ENCODE results near the gene RAB17. TPM values are rescaled to one million over a fixed set of nuclear protein-coding genes. Genes with fewer than 3 reads are reported as not detected.

The RAB17 gene
- total RNA-seq, 1 experiment from 2014 or later: 17.2 TPM

DNA sequence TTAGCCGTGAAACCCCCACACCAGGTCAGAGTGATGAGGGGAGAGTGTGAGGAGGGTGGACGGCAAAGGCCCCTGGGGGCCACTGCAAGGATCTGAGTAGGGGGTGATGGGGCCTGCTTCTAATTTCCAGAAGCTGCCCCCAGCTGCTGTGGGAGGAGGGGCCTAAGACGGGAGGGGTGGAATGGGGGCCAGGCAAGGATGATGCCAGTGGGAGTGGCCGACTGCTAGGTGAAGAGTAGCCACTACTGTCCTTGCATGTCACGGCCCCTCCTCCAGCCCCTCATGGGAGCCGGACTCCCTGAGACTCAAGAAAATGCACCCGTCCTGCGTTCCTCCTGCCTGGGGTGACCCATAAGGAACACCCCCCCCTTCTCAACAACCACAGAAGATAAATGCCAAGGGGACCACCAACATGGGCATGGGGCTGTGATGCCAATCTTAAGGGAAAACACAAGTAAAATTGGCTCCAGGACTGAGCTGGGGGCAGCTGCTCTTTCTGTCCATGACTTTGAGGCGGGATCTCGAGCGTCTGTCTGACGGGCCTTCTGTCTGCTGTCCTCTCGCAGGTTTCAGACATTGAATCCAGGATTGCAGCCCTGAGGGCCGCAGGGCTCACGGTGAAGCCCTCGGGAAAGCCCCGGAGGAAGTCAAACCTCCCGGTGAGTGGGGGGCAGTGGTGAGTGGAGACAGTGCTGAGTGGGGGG lies 48.4 kb downstream of the RAB17 start:
- Mint-ChIP-seq H3K27ac (ENCODE audit: low read depth, unreplicated experiment) (no peak overlapping the region), H3K4me1 (ENCODE audit: insufficient read depth, unreplicated experiment) (peaks cover 10% of the 10 kb centered on the region), H3K4me3 (ENCODE audit: unreplicated experiment) (no peak overlapping the region), H3K9me3 (ENCODE audit: unreplicated experiment) (no peaks in the 10 kb centered on the region), H3K36me3 (ENCODE audit: insufficient read depth, unreplicated experiment) (no peaks in the 10 kb centered on the region), H3K27me3 (ENCODE audit: insufficient read depth, unreplicated experiment) (no peaks in the 10 kb centered on the region)
- POLR2A ChIA-PET: no interaction called here
- CTCF ChIA-PET: interaction anchor here (1.0 kb wide), 1 partner anchor 30 kb away, joined by 6 read pairs; no protein-coding TSS in a partner anchor
- TF ChIP-seq, protein P1, sequence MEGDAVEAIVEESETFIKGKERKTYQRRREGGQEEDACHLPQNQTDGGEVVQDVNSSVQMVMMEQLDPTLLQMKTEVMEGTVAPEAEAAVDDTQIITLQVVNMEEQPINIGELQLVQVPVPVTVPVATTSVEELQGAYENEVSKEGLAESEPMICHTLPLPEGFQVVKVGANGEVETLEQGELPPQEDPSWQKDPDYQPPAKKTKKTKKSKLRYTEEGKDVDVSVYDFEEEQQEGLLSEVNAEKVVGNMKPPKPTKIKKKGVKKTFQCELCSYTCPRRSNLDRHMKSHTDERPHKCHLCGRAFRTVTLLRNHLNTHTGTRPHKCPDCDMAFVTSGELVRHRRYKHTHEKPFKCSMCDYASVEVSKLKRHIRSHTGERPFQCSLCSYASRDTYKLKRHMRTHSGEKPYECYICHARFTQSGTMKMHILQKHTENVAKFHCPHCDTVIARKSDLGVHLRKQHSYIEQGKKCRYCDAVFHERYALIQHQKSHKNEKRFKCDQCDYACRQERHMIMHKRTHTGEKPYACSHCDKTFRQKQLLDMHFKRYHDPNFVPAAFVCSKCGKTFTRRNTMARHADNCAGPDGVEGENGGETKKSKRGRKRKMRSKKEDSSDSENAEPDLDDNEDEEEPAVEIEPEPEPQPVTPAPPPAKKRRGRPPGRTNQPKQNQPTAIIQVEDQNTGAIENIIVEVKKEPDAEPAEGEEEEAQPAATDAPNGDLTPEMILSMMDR (IDR thresholded peaks at IDR 0.05; ENCODE audit: unreplicated experiment): no peak
- DNase-seq (ENCODE audit: unreplicated experiment): no peak
- BruUV-seq (replicated peaks): no TSS peak
- intact Hi-C loops (cut with micrococcal nuclease): no loop called here

- no peaks in the 10 kb centered on the region for H3K36me3 Mint-ChIP-seq (ENCODE audit: insufficient read depth, unreplicated experiment)
Measured at GRCh38 chr2:237541243-237541642, 49.3 kb downstream of the RAB17 start.

DNA sequence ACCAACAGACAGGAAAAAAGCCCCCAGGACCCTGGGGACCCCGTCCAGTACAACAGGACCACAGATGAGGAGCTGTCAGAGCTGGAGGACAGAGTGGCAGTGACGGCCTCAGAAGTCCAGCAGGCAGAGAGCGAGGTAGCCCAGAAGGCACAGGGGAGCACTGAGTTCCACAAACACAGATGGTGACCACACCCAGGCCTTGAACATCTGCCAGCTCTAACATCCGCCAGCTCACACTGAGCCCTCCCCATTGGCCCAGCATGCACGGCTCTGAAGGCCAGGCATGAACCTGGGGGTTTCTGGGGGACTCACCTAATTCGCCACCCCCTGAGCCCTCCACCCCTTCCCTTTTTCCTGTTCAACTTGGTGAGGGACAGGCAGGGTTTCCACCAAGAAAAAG lies 49.7 kb downstream of the RAB17 start:
- intact Hi-C loops (cut with micrococcal nuclease): no loop called here
- no TSS peak for BruUV-seq (replicated peaks)
- H3K4me1 Mint-ChIP-seq (ENCODE audit: insufficient read depth, unreplicated experiment): peaks cover 10% of the 10 kb centered on the region
- TF ChIP-seq, protein P1 (IDR thresholded peaks at IDR 0.05; ENCODE audit: unreplicated experiment): no peak
- no peaks in the 10 kb centered on the region for H3K27me3 Mint-ChIP-seq (ENCODE audit: insufficient read depth, unreplicated experiment)
- POLR2A ChIA-PET: interaction anchor here (0.8 to 1.2 kb wide), 2 partner anchors 18 kb away, joined by 3 read pairs; no protein-coding TSS in a partner anchor
- CTCF ChIA-PET: interaction anchor here (0.8 to 2.3 kb wide), 4 partner anchors 15 to 32 kb away, joined by 3 to 10 read pairs (median 6); no protein-coding TSS in a partner anchor
- no peak overlapping the region for H3K27ac Mint-ChIP-seq (ENCODE audit: low read depth, unreplicated experiment)
- no peaks in the 10 kb centered on the region for H3K9me3 Mint-ChIP-seq (ENCODE audit: unreplicated experiment)
- H3K4me3 Mint-ChIP-seq (ENCODE audit: unreplicated experiment): no peak overlapping the region
- peak; percentile 71 for DNase-seq (ENCODE audit: unreplicated experiment)
- no peaks in the 10 kb centered on the region for H3K36me3 Mint-ChIP-seq (ENCODE audit: insufficient read depth, unreplicated experiment)

More at GRCh38 chr2:237541243-237541642, 49.3 kb downstream of the RAB17 start:
- no peaks in the 10 kb centered on the region for H3K27me3 Mint-ChIP-seq (ENCODE audit: insufficient read depth, unreplicated experiment)
- POLR2A ChIA-PET: interaction anchor here (0.6 to 1.2 kb wide), 2 partner anchors 18 to 100 kb away, joined by 3 read pairs; no protein-coding TSS in a partner anchor
- intact Hi-C loops (cut with micrococcal nuclease): no loop called here
- BruUV-seq (replicated peaks): no TSS peak
- no peak overlapping the region for H3K27ac Mint-ChIP-seq (ENCODE audit: low read depth, unreplicated experiment)
- no peak overlapping the region for H3K4me3 Mint-ChIP-seq (ENCODE audit: unreplicated experiment)
- TF ChIP-seq, protein P1 (IDR thresholded peaks at IDR 0.05; ENCODE audit: unreplicated experiment): no peak
- CTCF ChIA-PET: interaction anchor here (1.0 to 2.3 kb wide), 2 partner anchors 29 to 31 kb away, joined by 6 to 10 read pairs; no protein-coding TSS in a partner anchor
- peaks cover 10% of the 10 kb centered on the region for H3K4me1 Mint-ChIP-seq (ENCODE audit: insufficient read depth, unreplicated experiment)
- DNase-seq (ENCODE audit: unreplicated experiment): no peak
- H3K9me3 Mint-ChIP-seq (ENCODE audit: unreplicated experiment): no peaks in the 10 kb centered on the region

DNA sequence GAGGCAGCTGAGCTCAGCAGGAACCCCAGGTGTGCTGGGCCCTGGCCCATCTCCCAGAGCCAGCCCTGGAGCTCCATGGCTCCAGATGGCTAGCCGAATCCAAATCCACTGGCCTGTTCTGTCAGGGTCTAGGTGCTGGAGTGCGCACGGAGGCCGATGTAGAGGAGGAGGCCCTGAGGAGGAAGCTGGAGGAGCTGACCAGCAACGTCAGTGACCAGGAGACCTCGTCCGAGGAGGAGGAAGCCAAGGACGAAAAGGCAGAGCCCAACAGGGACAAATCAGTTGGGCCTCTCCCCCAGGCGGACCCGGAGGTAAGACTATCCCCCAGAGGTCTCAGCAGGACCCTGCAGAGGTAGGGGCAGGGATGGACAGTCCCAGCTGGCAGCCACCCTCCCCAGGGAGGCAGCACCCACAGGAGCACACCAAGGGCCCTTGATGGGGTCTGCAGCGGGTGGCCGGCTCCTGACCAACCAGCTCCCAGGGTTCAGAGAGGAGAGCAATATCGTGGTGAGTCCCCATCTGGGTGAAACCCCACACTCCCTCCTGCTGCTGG lies 50.2 kb downstream of the RAB17 start:
- POLR2A ChIA-PET: interaction anchor here (0.6 to 1.5 kb wide), 4 partner anchors 8 to 19 kb away, joined by 3 to 8 read pairs (median 3); no protein-coding TSS in a partner anchor
- Mint-ChIP-seq H3K9me3 (ENCODE audit: unreplicated experiment) (no peaks in the 10 kb centered on the region), H3K4me3 (ENCODE audit: unreplicated experiment) (no peak overlapping the region), H3K36me3 (ENCODE audit: insufficient read depth, unreplicated experiment) (no peaks in the 10 kb centered on the region), H3K27me3 (ENCODE audit: insufficient read depth, unreplicated experiment) (no peaks in the 10 kb centered on the region), H3K4me1 (ENCODE audit: insufficient read depth, unreplicated experiment) (peaks cover 10% of the 10 kb centered on the region), H3K27ac (ENCODE audit: low read depth, unreplicated experiment) (no peak overlapping the region)
- TF ChIP-seq, protein P1 (IDR thresholded peaks at IDR 0.05; ENCODE audit: unreplicated experiment): no peak
- no peak for DNase-seq (ENCODE audit: unreplicated experiment)
- intact Hi-C loops (cut with micrococcal nuclease): no loop called here
- no TSS peak for BruUV-seq (replicated peaks)
- CTCF ChIA-PET: interaction anchor here (0.8 to 2.3 kb wide), 3 partner anchors 15 to 32 kb away, joined by 3 to 10 read pairs (median 7); no protein-coding TSS in a partner anchor
